DOHH2 (cell line): ENCODE results near the gene TRPV4.

Source experiments
- H3F3A ChIP-seq: fragments of 200-600 bp; sonication (generic), shearing (Covaris generic); 2 replicates; pipeline ENCODE4 v1.6.0; 2016; ENCODE audit warnings: antibody characterized with exemption, mild to moderate bottlenecking; ENCODE audit not compliant: control insufficient read depth, insufficient read depth
- H3K27ac ChIP-seq: fragments of 200-600 bp; sonication (generic); 2 replicates; pipeline ENCODE4 v1.5.1; 2014; ENCODE audit warnings: low read depth, mild to moderate bottlenecking, low read length, moderate library complexity
- H3K27me3 ChIP-seq: fragments of 200-600 bp; sonication (generic); 2 replicates; pipeline ENCODE4 v1.6.1; 2014; ENCODE audit warnings: mild to moderate bottlenecking, low read length, mixed read lengths; ENCODE audit not compliant: control insufficient read depth
- H3K36me3 ChIP-seq: fragments of 200-600 bp; sonication (generic); 2 replicates; pipeline ENCODE4 v1.6.1; 2014; ENCODE audit warnings: mild to moderate bottlenecking, low read length, moderate library complexity, mixed read lengths; ENCODE audit not compliant: control insufficient read depth
- H3K4me1 ChIP-seq: fragments of 200-600 bp; sonication (generic); 2 replicates; pipeline ENCODE4 v1.6.1; 2014; ENCODE audit warnings: mild to moderate bottlenecking, low read length, mixed read lengths; ENCODE audit not compliant: control insufficient read depth
- H3K4me2 ChIP-seq: fragments of 200-600 bp; sonication (generic); 2 replicates; pipeline ENCODE4 v1.6.0; 2014; ENCODE audit warnings: mild to moderate bottlenecking, low read length, moderate library complexity
- H3K4me3 ChIP-seq: fragments of 200-600 bp; sonication (generic); 2 replicates; pipeline ENCODE4 v1.5.1; 2014; ENCODE audit warnings: mild to moderate bottlenecking, low read length, mixed read lengths
- H3K79me2 ChIP-seq: fragments of 200-600 bp; sonication (generic); 2 replicates; pipeline ENCODE4 v1.6.1; 2014; ENCODE audit warnings: mild to moderate bottlenecking, low read length, mixed read lengths; ENCODE audit not compliant: control insufficient read depth
- H3K9me2 ChIP-seq: fragments of 200-600 bp; sonication (generic); replicated peaks from 2 replicates; pipeline ENCODE4 v1.6.1; 2014; ENCODE audit warnings: mild to moderate bottlenecking, low read length, mixed read lengths; ENCODE audit not compliant: control insufficient read depth
- H3K9me3 ChIP-seq: fragments of 200-600 bp; sonication (generic); 2 replicates; pipeline ENCODE4 v1.6.1; 2014; ENCODE audit warnings: antibody characterized with exemption, low read length, mixed read lengths; ENCODE audit not compliant: control insufficient read depth, insufficient read depth
- H4K20me1 ChIP-seq: fragments of 200-600 bp; sonication (generic); 2 replicates; pipeline ENCODE4 v1.6.0; 2014; ENCODE audit warnings: low read depth, mild to moderate bottlenecking, antibody characterized with exemption, low read length, moderate library complexity; ENCODE audit not compliant: control insufficient read depth, insufficient read depth
- EZH2phosphoT487 ChIP-seq: fragments of 200-600 bp; sonication (generic); IDR thresholded peaks from 2 replicates; pipeline ENCODE4 v1.6.1; 2017; ENCODE audit warnings: borderline replicate concordance, mild to moderate bottlenecking, antibody characterized with exemption, low read length, moderate library complexity, mixed read lengths
- TF ChIP-seq, protein P1 (sequence below): fragments of 200-600 bp; sonication (generic); IDR thresholded peaks from one replicate; pipeline ENCODE4 v1.5.1; 2014; ENCODE audit warnings: antibody characterized with exemption, mild to moderate bottlenecking, low read depth, low read length; ENCODE audit not compliant: poor library complexity, severe bottlenecking

The TRPV4 gene

DNA sequence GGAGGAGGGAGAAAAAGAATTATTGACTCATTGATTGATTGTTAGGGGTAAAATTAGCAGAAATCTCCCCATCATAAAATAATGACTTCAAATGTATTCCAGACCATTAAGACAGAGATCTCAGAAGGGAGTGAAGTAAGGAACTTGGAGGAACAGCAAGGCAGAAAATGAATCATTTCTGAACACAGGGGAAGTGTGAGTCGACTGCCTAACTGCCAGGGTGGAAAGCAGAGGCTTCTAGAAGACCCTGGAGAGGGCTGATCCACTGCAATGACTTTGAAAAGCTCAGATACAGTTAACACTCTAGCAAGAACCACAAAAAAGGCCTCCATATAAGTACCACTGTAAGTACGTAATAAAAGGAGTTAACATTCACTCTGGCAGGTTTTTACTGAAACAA, 37.5 kb upstream of the TRPV4 start:
- H3K4me3 ChIP-seq = no peak overlapping the region
- H3K79me2 ChIP-seq = no peaks in the 10 kb centered on the region; the same call in 1 of the 2 replicates
- no peaks in the 10 kb centered on the region for H3K27me3 ChIP-seq
- no peaks in the 10 kb centered on the region for H3K9me2 ChIP-seq
- no peaks in the 10 kb centered on the region for H3K36me3 ChIP-seq
- H3K27ac ChIP-seq = no peak overlapping the region
- TF ChIP-seq EZH2phosphoT487 = no peak
- TF ChIP-seq, protein P1, sequence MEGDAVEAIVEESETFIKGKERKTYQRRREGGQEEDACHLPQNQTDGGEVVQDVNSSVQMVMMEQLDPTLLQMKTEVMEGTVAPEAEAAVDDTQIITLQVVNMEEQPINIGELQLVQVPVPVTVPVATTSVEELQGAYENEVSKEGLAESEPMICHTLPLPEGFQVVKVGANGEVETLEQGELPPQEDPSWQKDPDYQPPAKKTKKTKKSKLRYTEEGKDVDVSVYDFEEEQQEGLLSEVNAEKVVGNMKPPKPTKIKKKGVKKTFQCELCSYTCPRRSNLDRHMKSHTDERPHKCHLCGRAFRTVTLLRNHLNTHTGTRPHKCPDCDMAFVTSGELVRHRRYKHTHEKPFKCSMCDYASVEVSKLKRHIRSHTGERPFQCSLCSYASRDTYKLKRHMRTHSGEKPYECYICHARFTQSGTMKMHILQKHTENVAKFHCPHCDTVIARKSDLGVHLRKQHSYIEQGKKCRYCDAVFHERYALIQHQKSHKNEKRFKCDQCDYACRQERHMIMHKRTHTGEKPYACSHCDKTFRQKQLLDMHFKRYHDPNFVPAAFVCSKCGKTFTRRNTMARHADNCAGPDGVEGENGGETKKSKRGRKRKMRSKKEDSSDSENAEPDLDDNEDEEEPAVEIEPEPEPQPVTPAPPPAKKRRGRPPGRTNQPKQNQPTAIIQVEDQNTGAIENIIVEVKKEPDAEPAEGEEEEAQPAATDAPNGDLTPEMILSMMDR = no peak
- H3K9me3 ChIP-seq = no peaks in the 10 kb centered on the region
- H4K20me1 ChIP-seq = no peaks in the 10 kb centered on the region
- H3K4me2 ChIP-seq = no peak overlapping the region
- no peaks in the 10 kb centered on the region for H3F3A ChIP-seq
- H3K4me1 ChIP-seq = peaks cover 20% of the 10 kb centered on the region

GRCh38 chr12:109868182-109869051, 35.2 kb upstream of the TRPV4 start:
- Histone ChIP-seq H3K9me2 (no peaks in the 10 kb centered on the region), H3K4me1 (peaks cover 6% of the 10 kb centered on the region), H3F3A (no peaks in the 10 kb centered on the region), H3K79me2 (no peaks in the 10 kb centered on the region), H4K20me1 (no peaks in the 10 kb centered on the region), H3K27ac (no peak overlapping the region), H3K36me3 (no peaks in the 10 kb centered on the region), H3K4me3 (no peak overlapping the region), H3K9me3 (no peaks in the 10 kb centered on the region), H3K27me3 (no peaks in the 10 kb centered on the region), H3K4me2 (no peak overlapping the region)
- TF ChIP-seq EZH2phosphoT487 = no peak
- TF ChIP-seq, protein P1 = no peak

GRCh38 chr12:109864916-109865315, 31.7 kb upstream of the TRPV4 start:
- Histone ChIP-seq H3K27me3 (no peaks in the 10 kb centered on the region), H3K9me3 (no peaks in the 10 kb centered on the region), H3K4me3 (no peak overlapping the region), H3K79me2 (no peaks in the 10 kb centered on the region), H3K4me1 (peaks cover 6% of the 10 kb centered on the region), H3F3A (no peaks in the 10 kb centered on the region), H3K27ac (no peak overlapping the region), H3K4me2 (no peak overlapping the region), H4K20me1 (no peaks in the 10 kb centered on the region), H3K36me3 (no peaks in the 10 kb centered on the region), H3K9me2 (no peaks in the 10 kb centered on the region)
- TF ChIP-seq, protein P1 = no peak
- no peak for TF ChIP-seq EZH2phosphoT487
